Thyroid gland (tissue), 4 donors: ENCODE data around the gene PHLPP1.

Experiments
- POLR2A ChIP-seq, 2 donors: fragments of 450-650 bp; IDR thresholded peaks; one replicate each; pipeline ENCODE4 v1.6.1; 2017; ENCODE audit warnings: antibody characterized with exemption in 2 of 2, mild to moderate bottlenecking in 2 of 2, moderate library complexity in 1 of 2
- TF ChIP-seq, protein P1 (sequence below), 6 experiments: fragments of 200-600 bp in 3 of 6; fragments of 450-650 bp in 3 of 6; sonication (generic) in 3 of 6; IDR thresholded peaks; one replicate each; pipeline ENCODE4 v1.5.1; 2016 to 2019; ENCODE audit warnings: antibody characterized with exemption in 6 of 6, mild to moderate bottlenecking in 2 of 6, inconsistent platforms in 1 of 6, moderate library complexity in 1 of 6

DNA sequence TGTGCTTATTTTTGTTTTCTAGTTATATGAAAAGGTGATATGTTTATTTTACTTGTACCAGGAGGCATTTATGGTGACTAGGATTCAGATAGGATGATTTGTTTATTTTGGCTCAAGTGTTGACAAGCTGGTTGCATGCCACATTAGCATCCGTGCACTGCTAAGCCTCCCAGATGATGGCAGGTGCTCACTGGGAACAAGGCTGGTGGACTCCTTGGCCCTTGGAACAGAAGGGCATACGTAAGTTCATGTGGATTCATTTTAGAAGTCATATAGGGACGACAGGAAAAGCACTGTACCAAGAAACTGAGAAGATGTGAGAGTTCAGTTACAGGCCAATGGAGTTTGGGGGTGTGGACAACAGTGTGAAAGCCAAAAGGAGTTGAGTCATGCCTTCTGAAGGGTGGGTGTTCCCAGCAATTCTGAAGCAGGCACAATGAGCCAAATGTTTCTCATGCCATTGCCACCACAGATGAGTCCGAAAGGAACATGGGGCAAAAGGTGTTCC lies 166.2 kb downstream of the PHLPP1 start:
- TF ChIP-seq, protein P1, sequence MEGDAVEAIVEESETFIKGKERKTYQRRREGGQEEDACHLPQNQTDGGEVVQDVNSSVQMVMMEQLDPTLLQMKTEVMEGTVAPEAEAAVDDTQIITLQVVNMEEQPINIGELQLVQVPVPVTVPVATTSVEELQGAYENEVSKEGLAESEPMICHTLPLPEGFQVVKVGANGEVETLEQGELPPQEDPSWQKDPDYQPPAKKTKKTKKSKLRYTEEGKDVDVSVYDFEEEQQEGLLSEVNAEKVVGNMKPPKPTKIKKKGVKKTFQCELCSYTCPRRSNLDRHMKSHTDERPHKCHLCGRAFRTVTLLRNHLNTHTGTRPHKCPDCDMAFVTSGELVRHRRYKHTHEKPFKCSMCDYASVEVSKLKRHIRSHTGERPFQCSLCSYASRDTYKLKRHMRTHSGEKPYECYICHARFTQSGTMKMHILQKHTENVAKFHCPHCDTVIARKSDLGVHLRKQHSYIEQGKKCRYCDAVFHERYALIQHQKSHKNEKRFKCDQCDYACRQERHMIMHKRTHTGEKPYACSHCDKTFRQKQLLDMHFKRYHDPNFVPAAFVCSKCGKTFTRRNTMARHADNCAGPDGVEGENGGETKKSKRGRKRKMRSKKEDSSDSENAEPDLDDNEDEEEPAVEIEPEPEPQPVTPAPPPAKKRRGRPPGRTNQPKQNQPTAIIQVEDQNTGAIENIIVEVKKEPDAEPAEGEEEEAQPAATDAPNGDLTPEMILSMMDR (IDR thresholded peaks at IDR 0.05): no peak
- TF ChIP-seq POLR2A (IDR thresholded peaks at IDR 0.05): no peak
